GM18517 (cell line): Measurements from ENCODE around the gene PGGHG.
"Not testable (repeated sequence)": the region's sequence is repeated elsewhere in the genome, so short reads cannot be mapped to it uniquely, and the experiment has no call there.

Experiments used
- ATAC-seq: cut with Tn5 transposase; IDR thresholded peaks from one replicate; pipeline ENCODE4 v1.9.1; 2021; ENCODE audit warnings: mild to moderate bottlenecking, moderate library complexity; ENCODE audit not compliant: unreplicated experiment

The PGGHG gene

DNA sequence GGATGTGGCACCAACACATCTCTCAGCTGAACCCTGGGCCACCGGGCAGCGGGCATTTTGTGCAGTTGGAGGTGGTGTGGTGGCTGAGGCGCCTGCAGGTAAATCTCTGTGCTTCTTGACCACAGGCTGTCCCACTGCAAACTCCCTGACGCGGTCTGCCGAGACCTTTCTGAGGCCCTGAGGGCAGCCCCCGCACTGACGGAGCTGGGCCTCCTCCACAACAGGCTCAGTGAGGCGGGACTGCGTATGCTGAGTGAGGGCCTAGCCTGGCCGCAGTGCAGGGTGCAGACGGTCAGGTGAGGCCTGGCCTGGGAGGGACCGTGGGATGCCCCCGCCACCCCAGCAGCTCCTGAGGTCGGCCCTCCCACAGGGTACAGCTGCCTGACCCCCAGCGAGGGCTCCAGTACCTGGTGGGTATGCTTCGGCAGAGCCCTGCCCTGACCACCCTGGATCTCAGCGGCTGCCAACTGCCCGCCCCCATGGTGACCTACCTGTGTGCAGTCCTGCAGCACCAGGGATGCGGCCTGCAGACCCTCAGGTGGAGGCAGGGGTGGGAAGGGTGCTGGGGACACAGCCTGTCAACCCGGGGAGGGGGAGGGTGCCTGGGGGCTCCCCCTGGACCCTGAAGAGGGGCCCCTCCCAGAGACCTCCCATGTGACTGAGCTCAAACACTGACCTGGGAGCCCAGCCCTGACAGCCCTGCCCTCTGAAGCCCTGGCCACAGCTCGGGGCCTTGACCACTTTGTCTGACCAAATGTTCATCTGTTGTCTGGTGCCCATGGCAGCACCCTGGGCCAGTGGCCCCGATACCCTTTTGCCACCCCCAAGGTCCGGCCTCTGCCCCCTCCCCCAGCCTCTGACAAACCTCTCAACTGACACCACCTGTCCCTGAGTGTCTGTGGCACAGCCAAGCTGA, 4.6 kb upstream of the PGGHG start:
- no peak for ATAC-seq

DNA sequence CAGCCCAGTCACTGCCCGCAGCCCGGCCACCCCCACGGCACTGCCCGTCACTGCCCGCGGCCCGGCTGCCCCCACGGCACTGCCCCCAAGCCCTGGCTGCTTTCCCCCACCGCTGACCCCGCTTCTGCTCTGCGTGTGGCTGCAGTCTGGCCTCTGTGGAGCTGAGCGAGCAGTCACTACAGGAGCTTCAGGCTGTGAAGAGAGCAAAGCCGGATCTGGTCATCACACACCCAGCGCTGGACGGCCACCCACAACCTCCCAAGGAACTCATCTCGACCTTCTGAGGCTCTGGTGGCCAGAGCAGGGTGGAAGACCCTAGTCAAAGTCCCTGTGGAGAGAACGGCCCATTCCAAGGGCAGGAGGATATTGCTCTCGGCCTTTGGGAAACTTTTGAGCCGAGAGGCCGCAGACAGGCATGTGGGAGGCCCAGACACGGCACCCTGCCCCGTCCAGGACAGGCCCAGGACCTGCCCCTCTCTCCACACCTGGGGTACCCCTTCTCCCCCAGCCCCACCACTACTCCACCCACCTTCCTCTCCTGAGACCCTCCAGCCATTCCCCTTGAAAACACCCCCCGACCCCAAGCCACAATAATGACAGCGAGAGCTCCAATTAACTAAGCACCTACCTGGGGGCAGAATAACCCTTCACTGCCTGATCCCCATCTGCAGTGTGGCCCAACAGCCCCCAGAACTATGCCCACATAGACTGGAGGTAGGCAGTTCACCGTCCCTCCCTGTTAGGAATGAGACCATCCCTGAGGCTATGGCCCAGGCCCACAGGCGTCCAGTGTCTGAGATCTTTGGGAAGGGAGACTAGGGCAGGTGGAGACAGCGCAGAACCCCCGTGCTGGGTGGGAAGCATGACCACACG, 3.7 kb upstream of the PGGHG start:
- ATAC-seq = no peak

- no peak for ATAC-seq
Measured at GRCh38 chr11:285894-286220, 3.1 kb upstream of the PGGHG start.

GRCh38 chr11:286977-287820, 1.7 kb upstream of the PGGHG start:
- ATAC-seq = not testable (repeated sequence)

DNA sequence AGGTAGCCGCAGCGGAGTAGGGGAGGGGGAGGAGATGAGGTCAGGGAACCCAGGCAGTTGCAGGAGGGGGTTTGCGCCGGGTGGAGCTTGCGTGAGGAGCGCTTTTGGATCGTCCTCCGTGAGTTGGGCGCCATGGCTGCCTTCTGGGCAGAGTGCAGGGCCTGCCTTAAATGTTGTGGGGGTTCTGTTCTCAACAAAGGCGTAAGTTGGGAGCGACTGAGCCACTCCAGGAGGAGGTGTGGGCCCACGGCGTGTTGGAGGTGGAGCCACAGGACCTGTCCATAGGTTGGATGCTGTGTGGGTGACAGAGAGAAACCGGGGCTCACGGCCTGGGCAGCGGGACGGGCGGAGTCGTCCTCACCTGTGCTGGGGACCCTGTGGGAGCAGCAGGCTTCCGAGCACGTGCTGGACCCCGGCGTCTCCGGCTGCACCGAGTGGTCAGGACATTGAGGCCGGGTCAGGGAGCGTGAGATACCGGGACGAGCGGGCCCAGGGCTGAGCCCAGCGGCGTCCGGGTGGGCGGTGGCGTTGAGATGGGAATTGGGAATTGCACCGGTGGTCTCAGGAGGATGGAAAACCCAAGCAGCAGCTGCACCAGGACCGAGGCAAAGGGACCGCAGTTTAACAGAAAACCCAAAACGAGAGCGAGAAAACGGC, 977 bp upstream of the PGGHG start:
- no peak for ATAC-seq

DNA sequence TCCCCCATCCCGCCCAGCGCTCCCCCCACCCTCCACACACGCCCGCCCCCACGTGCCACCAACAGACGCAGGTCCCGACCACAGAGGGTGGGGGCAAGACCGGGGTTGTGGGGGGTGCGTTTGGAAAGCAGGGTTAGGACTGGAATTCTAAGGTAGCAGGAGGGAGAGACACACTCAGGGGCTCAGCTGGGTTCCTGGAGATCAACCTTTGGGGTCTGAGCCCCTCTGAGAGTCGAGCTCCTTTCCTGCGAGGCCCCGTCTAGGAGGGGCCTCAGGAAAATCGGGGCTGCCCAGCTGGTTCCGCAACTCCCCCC, 429 bp downstream of the PGGHG start:
- no peak for ATAC-seq

DNA sequence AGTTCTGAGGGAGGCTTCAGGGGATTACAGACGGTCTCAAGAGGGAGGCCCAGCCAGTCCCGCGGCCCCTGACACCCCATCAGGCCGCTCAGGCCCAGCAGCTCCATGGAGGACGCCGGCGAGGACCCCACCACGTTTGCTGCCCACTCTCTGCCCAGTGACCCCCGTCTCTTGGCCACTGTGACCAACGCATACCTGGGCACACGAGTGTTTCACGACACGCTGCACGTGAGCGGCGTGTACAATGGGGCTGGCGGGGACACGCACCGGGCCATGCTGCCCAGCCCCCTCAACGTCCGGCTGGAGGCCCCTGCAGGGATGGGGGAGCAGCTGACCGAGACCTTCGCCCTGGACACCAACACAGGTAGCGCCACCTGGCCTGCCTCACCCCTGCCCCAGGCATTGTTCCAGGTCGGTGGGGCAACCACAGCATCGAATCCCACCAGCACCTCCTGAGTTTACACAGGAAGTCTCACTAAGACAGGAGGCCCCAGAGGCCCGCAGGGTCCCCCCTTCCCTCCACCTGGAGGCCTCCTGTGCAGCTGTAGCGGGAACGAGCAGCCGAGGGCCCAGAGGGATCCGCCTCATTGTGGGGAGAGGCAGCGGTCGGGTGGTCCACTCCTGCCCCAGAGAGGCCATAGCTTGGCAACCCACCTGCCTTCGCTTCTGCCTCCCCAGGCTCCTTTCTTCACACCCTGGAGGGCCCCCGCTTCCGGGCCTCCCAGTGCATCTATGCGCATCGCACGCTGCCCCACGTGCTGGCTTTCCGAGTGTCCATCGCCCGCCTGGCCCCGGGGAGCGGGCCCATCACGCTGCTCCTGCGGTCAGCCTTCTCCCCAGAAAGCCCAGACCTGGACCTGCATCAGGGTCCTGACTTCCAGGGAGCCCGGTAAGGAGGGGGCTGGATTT, 1.0 kb downstream of the PGGHG start:
- ATAC-seq = no peak

- ATAC-seq = no peak
Measured at GRCh38 chr11:290621-291231, 1.8 kb downstream of the PGGHG start.

DNA sequence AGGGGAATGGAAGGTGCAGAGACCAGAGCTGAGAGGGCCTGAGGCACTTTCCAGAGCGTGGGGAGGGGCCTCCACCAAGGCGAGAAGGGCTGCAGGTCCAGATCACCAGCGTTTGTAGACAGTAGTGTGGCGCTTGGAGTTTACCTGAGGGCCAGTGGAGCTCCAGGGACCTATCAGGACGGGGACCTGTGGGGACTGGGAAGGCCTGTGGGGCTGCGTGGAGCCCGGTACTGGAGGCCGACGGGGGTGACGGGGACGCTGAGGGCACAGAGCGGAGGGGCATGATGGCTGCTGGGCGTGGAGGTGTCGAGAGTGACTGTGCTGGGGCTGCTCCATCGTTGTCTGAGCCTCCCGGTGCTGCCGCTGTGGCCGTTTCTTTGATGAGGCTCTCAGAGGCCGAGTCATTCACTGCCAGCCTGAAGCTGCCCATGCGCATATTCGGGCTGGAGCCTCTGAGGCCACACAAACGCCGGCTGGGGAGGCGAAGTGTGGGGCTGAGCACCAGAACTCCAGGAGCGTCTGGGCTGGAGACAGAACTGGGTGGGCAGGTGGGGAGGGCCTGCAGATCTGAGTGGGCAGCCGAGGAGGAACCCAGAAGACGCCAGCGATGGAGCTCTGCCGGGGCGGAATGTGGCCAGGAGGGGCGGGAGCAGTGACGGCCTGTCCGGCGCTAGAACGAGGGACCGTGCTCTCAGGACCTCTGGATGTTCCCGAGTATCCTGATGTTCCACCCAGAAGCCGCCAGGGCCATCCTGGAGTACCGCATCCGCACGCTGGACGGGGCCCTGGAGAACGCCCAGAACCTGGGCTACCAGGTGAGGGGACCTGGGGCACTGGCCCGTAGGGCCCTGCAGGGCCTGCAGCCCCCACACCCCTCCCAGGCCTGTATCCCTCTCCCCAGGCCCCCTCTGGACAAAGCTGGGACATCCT, 2.6 kb downstream of the PGGHG start:
- no peak for ATAC-seq

GRCh38 chr11:292211-293121, 3.5 kb downstream of the PGGHG start:
- ATAC-seq = no peak

DNA sequence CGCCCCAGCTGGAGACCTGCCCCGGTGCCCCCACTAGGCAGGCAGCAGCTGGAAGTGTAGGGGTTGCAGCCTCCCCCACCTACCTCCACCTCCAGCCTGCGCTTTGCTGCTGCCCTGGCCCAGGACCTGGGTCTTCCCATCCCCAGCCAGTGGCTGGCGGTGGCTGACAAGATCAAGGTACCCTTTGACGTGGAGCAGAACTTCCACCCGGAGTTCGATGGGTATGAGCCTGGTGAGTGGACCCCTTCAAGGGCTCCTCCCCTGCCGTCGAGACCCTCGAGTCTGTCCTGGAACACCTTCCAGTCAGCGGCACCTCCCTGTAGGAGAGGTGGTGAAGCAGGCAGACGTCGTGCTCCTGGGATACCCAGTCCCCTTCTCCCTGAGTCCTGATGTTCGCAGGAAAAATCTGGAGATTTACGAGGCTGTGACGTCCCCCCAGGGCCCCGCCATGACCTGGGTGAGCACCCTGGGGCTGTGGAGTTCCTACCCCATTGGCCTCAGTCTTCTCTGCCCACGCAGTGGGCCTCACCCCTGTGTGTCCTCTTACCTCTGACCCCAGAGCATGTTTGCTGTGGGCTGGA, 4.4 kb downstream of the PGGHG start:
- no peak for ATAC-seq

- no peak for ATAC-seq
Measured at GRCh38 chr11:293852-294661, 5.1 kb downstream of the PGGHG start.

- no peak for ATAC-seq
Measured at GRCh38 chr11:294780-295179, 5.9 kb downstream of the PGGHG start.

- no peak for ATAC-seq
Measured at GRCh38 chr11:295351-296170, 6.6 kb downstream of the PGGHG start.
